GM21737 (cell line): ENCODE data around the gene INPP4B.

Source experiments
- ATAC-seq: cut with Tn5 transposase; IDR thresholded peaks from one replicate; pipeline ENCODE4 v1.9.1; 2021; ENCODE audit warnings: mild to moderate bottlenecking, moderate library complexity; ENCODE audit not compliant: unreplicated experiment

Gene INPP4B

DNA sequence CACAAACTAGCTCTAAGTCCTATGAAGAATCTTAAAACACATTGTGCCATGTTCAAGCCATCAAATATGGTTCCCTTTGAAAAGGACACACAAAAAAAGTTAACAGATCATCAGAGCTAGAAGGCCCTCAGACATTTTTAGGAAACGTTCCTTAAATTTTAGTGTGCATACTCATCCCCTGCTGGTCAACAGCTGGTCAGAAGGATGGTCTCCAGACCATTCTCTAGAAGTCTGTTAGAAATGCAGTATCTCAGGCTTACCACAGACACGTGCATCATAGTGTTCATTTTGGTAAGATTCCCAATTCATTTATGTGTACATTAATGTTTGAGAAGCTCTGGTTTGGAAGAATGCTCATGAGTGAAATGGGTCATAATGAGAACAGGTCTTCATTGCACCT, 523.1 kb downstream of the INPP4B start:
- no peak for ATAC-seq

DNA sequence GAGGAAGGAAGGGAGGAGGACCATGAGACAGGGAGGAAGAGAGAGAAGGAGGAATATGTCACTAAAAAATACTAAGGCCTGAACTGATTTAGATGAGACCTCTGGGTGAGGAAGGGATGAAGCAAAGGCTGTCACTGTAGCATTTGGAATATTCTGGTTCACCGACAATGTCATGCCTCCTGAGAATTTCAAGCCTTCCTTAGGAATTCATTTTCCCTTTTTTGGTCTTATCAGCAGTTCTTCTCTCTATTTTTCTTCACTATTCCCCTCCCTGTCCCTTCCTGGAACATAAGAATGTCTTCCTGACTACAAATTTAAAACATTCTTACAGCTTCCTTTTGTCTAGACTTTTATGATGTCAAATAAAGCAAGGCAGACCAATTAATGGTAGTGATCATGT, 527.8 kb downstream of the INPP4B start:
- no peak for ATAC-seq

DNA sequence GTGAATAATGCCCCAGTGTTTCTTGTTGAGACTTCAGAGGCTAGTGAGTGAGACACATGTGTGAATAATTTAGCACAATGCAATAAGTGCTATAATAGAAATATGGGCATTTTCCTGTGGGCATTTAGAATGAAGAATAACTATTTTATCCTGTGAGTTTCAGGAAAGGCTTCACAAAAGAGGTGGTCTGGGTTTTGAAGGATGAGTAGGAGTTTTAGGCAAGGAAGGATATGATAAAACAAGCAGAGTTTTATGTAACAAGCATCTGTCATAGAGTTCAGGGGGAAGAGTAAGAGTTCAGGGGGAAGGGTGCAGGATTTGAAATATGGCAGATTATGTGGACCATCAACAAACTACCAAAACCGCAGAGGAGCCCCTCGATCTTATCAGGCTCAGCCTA, 529.2 kb downstream of the INPP4B start:
- no peak for ATAC-seq

DNA sequence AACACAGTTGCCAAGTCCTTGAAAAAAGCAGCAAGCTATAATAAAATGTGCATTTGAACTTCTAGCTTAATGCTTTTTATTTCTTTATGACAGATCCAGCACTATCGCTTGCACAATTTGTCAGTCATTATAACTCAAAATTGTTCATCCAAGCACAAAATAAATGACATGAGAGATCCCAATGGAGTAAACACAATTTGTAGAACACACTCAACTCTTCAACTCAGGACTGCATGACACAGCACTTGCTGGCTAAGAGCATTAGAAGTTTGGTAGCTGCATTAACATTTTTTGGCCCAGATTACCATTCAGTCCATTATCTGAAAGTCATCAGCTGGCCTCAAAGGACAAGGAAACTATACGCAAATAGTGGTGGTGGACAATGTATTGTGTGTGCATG, 530.1 kb downstream of the INPP4B start:
- ATAC-seq: no peak

DNA sequence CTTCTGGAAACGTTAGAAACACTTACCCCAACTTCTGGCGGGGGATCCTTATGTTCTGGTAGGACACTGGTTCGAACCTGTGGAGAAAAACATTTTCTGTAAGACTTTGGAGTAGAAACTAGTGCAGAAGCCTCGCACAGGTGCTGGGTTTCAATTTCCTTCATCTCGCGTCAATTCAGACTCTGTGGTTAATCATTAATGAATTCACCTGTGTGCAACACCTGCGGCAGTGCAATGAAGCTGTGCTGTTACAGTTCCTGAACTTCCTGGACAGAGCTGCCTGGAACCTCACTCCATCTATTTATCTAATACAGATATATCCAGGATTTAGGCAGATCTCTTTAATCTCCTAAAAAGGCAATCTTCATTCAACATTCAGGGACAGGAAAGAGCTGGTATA, 531.4 kb downstream of the INPP4B start:
- no peak for ATAC-seq

DNA sequence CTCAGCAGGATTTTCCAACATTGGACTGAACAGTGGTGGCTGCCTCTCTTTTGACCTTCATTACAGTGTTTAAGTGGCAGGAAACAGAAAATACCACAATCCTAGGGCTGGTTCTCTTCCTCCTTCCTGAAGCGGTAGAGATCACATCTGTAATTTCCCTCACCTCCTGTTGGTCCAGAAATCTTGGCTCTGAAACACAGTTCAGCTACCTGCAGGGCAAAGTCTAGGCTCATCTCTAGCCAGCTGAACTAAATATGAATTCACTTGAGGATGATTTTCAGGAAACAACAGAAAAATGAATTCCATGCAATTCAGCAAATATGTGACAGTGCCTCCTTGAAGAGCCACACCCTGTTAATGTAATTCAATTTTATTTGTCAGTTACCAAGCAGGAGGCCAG, 531.9 kb downstream of the INPP4B start:
- ATAC-seq: no peak

DNA sequence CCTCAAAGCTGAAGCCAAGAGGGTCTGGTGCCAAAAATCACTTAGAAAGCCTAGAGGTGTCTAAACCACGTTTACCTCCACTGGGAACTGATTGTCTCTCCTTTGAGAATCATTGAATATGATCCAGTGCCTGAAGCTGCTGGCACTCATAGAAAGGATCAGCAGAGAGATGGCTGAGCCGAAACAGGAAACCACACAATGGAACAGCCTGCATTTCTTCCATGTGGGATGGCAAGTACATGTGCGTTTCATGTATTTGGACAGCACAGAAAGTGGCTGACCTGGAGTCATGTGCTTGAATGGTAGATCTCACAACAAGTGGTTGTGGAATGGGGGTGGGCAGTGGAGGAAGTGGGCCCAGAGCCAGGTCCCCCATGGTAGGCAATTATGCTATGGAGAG, 533.7 kb downstream of the INPP4B start:
- no peak for ATAC-seq

DNA sequence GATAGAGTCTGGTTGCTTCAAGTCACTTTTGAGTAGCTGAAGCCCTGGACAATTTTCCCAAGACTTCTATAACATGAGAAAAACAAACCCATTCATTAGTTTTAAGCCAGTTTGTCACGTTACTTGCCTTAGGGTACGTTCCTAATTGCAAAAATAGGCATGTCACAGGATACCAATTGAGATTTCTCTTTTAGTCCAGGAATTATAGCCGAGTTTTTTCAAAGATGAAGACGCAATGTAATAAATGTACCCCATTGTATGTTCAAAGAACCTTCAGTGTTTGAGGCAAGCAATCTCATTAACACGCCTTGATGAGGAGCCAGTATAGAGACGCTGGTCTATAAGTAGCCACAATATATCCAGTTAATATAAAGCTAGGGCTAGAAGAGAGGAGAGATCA, 534.2 kb downstream of the INPP4B start:
- no peak for ATAC-seq

DNA sequence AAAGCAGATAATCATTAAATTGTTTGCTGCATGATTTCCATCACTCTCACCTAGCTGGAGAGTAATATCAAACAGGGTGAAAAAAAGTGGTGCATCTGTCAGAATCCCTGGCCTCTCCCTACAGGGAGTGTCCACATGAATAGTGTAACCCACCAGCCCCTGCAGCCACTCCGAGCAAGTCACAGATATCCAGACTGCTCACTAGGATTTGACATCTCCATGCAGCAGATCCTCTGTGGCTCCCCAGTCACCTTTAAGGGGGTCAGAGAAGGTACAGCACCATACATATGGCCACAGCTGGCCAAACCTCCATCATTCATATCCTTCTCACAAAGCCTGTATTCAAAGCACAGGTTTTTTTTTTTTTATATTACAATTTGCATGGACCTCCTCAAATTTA, 536.3 kb downstream of the INPP4B start:
- ATAC-seq: no peak

DNA sequence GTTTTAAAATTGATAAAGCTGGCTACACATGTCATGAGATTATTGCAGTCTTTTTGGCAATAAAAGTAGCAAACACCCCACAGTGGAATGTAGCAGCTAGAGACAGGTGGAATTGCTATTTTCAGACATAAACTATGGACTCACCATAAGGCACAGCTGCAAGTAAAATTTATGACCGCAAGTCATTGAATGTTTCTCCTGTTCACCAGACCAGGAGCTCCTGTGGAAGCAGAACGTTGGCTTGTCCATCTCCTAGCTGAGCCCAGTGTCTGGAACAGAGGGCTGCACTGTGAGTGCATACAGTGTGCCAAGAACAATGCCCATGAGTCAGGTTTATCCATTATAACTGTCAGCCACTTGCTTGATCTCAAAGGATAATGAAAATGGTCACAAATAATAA, 538.2 kb downstream of the INPP4B start:
- ATAC-seq: no peak

DNA sequence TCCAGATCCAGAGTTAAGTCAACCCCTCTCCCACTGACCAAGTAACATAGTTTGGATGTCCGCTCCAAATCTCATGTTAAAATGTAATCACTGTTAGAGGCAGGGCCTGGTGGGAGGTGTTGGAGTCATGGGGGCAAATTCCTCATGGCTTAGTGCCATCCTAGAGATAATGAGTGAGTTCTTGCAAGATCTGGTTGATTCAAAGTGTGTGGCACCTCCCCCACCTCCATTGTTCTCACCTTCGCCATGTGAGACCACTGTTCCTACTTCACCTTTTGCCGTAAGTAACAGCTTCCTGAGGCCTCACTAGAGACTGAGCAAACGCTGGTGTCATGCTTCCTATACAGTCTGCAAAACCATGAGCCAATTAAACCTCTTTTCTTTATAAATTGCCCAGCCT, 548.8 kb downstream of the INPP4B start:
- no peak for ATAC-seq

DNA sequence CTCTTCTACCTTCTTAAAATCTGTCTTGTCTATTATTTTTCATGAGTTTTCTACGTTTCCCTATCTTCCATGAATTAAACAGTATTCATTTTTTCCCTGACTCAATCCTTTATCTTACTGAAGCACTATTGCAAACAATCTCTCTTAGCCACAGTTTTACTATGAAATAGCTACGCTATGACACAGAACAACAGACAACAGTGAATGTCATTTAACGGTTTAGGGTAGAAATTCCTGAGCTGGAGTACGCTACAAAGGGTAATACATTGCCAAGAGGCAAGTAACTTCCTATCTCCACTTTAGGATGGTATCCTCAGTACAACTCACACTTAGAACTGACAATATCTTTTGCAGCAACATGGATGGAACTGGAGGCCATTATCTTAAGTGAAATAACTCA, 552.6 kb downstream of the INPP4B start:
- no peak for ATAC-seq

DNA sequence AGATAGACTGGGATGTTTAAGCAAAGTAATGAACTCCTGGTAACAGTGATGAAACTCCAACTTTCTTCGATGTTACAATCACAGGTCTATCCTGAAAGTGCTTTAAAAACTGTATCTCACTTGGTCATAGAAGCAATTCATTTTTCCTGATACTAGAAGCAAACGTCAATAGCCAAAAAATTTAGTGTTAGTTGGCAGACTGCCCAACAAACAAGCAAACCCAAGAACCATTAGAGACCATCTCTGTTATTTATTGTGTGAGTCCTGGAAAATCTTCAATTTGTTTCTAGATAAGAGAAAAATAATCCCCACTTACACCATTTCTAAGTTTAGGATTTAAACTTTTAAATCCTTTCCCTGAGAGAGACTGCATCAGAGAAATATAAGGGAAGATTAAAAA, 553.9 kb downstream of the INPP4B start:
- ATAC-seq: no peak

DNA sequence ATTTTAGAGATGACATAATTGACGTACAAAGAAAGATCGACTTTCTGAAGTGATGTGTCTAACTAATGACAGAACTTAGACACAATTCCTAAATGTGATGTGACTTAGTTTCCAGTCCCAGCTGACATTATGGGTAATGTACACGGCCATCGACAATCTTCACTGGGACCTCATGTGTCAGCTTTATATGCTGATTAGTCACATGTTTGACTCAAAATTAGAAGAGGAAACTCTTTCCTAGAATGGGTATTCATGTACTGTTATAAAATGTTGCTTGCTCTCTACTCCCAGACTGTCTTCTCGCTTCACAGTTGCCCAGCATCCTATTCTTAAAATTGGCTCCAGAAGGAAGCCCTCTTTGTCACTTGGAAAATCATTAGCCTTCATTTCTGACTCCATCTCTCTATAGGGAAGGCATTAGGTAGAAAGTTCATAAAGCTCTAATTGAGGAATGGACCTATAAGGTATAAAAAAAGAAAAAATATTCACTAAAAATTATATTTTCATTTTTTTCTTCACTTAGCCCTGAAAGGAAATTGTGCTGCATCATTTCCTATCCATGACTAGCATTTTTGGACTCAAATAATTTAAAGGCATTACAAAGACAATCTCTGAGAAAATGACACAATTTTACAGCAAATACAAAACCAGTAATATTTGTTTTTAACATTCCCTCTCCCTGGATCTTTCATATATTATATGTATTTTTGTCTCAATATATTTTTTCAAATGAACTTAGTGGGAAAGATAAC, 554.6 kb downstream of the INPP4B start:
- no peak for ATAC-seq

DNA sequence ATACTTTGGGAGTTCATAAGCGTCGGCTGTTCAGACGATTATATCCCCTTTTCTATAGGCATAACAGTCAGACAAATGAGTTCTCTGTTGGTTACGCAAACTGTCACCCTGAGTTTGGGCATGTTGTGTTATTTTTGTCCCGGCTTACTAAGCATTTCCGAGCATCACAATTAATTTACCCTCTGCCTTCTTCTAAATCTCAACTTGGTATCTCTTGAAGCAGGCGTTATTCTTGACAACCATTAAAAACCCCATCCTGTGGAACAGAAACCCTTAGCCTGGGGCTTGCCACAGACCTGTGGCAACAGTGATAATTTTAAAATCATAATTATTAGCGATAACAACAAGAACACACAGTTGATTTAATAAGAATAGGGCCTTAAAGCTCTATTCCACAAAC, 558.7 kb downstream of the INPP4B start:
- ATAC-seq: no peak

DNA sequence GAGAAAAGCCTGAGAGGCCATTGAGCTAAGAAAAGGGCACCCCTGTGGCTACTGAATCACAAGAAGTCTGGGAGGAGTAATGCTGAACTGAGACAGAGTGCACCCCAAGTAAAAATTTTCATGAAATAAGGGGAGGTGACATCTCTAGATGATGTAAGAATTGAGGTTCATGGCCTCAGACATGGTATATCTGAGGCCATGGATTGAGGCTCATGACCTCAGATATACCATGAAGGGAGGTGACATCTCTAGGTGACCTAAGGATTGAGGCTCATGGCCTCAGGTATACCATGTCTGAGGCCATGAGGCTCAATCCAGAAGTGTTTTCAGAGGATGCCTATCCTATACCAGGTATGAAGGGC, 560.9 kb downstream of the INPP4B start:
- ATAC-seq: no peak

DNA sequence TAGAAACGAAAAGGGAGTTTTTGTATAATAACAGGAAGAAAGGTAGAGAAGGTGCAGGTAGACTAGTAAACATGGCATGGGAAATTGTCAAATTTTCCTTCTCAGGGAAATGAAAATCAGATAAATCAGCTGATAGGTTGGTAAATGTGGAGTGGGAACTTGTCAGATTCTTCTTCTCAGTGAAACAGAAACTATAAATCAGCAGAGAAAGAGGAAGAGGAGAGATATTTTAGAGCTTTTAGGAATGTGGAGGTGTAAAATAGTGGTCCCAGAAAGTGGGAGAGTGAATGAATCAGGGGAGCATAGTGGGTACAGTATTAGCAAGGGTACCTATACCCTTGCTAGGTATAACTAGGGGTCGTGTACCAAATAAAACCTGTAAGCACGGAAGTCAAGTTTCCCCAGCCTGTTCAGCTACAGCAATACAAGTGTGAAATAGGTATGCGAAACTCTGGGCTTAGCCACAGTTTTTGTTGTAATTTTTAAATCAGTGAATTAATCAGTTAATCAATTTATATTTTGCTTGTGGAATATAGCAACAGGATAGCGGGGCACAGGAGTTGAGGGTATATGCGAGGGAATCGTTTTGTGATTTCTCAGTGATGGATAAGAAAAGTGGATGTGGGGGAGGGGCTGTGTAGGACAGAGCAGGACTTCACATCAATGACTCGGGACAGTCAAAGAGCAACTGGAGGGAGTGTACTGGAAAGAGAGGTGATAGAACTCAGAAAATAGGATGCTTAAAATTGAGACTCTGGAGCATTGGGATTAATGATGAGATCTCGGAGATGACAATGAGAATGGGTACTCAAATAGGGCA, 561.5 kb downstream of the INPP4B start:
- no peak for ATAC-seq

DNA sequence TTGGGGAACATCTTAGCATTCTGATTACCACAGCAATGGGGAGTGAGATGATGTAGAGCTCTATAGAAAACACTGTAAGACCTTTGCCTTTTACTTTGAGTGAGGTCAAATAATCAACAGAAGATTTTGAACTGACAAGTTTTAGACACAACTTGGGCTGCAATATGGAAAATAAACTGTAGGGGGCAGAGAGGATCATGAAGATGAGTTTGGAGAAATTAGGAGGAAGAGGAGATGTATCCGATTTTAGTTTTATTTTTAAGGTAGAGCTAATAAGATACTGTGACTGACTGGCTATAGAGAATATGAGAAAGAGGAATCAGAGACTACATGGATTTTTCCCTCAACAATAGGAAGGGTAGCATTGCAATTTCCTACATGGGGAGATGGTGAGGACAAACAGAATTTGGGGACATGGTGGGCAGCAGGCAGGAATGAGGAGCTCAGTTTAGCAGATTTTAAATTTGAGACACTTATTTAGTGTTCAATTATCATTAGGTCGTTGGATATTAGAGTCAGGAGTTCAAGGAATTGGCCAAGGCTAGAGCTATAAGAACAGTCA, 563.1 kb downstream of the INPP4B start:
- no peak for ATAC-seq

DNA sequence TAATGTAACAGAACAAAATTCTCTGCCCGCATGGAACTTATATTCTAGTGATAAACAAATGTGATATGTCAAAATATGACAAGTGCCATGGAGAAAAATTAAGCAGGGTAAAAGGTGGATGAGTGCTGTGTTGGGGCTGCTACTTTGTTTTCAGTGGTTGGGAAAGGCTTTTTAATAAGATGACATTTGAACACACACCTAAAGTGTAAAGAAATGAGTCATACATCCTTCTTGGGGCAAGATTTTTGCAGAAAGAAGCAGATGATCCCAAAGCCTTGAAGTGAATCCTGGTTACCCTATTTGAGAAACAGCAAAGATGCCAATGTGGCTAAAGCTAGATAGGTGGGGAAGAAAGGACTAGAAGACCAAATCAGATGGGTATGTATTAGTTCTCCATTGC, 564.1 kb downstream of the INPP4B start:
- no peak for ATAC-seq

DNA sequence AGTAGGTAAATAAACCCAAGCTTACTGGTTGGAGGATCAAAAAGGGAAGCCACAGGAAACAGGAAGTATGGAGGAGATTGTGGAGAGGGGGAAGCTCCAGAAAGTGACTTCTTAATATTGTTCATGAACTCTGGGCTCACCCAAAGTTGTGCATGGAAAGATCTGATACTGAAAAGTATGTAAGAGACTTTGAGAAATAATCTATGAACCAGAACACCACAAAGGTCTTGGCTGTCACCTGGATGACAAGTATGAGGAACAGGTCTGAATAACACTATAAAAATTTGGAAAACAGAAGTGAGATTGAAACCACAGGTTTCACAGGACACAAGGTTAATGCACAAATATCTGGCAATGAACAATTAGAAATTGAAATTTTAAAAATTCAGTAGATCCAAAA, 567.4 kb downstream of the INPP4B start:
- no peak for ATAC-seq

DNA sequence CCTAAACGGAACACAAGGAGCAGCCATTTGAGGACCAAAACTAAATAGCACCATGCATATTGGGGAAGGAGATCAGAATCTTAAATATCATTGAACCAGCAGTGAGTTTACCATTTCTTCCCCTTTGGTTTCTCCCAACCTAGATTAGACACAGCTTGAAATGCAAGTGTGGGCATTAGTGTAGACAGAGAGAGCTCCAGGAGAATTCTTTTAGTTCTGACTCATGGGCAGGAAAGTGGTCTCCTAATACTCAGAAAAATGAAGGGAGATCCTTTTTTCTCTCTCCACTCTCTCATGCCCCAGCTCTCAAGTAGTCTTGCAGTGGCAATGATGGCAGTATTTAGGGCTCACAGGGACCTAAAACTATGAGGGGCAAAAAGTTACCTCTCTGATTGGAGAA, 567.9 kb downstream of the INPP4B start:
- ATAC-seq: no peak

DNA sequence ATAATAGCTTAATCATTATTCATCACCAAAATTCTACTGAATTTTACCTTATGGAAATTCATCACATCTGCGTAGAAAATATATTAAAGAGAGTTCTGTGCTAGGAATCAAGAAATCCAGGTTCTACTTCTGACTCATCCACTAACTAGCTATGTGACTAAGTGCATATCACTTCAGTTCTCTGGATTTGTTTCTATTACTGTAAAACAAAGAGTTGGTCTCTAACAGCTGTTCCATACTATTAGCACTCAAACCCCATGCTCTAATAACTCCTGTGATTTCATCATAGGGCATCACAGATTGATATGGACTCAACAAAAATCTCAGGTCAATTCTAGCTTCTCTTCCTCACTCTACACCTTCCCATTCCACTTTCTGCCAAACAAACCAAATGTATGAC, 572.0 kb downstream of the INPP4B start:
- ATAC-seq: no peak
